Measurements from ENCODE around the gene POLR1H. TPM values are rescaled to one million over a fixed set of nuclear protein-coding genes. Genes with fewer than 3 reads are reported as not detected.

POLR1H gene
- polyA plus RNA-seq, 1 donor from 2014 or later: 51.4 TPM

DNA sequence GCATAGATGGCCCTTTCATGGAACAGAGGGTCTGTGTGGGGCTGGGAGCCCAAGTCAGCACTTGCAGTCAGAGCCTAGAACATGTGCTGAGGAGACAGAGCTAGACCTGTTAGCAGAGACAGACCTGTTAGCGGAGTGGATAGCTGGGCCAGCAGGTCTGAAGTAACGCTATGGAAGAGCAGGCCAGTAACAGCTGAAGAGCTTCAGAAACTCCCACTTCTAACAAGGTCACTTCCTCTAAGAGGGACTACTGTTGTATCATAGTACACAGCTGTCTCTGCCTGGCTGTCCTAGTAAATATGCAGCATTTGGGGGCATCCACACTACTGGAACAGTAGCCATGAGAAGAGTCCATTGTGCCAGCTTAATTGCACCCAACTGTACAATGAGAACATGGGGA is 41.2 kb upstream of the POLR1H start:
- Histone ChIP-seq H3K79me2 (replicated peaks; ENCODE audit: insufficient read depth, low read length) (no peaks in the 10 kb centered on the region), H4K20me1 (ENCODE audit: insufficient read depth) (no peaks in the 10 kb centered on the region), H3K9me3 (ENCODE audit: low read length) (no peaks in the 10 kb centered on the region), H3K27ac (ENCODE audit: low read length) (no peak overlapping the region), H3K36me3 (ENCODE audit: insufficient read depth, low read length) (peaks cover 5% of the 10 kb centered on the region), H3K9ac (ENCODE audit: low read length) (no peak overlapping the region), H2AFZ (ENCODE audit: low read depth, low read length) (no peak overlapping the region), H3F3A (ENCODE audit: insufficient read depth, low read length, poor library complexity, severe bottlenecking) (no peaks in the 10 kb centered on the region), H3K27me3 (ENCODE audit: insufficient read depth, low read depth, low read length) (no peaks in the 10 kb centered on the region), H3K4me2 (ENCODE audit: low read length) (no peak overlapping the region), H3K4me3 (ENCODE audit: low read length) (no peak overlapping the region), H3K9me2 (ENCODE audit: insufficient read depth, low read length) (no peaks in the 10 kb centered on the region)
- TF ChIP-seq EZH2 (IDR thresholded peaks at IDR 0.05; ENCODE audit: borderline replicate concordance, insufficient read depth, low read length, poor library complexity, severe bottlenecking): no peak
- no peak for TF ChIP-seq EP300 (conservative IDR thresholded peaks at IDR 0.05; ENCODE audit: poor library complexity, severe bottlenecking)
- TF ChIP-seq, protein P1, sequence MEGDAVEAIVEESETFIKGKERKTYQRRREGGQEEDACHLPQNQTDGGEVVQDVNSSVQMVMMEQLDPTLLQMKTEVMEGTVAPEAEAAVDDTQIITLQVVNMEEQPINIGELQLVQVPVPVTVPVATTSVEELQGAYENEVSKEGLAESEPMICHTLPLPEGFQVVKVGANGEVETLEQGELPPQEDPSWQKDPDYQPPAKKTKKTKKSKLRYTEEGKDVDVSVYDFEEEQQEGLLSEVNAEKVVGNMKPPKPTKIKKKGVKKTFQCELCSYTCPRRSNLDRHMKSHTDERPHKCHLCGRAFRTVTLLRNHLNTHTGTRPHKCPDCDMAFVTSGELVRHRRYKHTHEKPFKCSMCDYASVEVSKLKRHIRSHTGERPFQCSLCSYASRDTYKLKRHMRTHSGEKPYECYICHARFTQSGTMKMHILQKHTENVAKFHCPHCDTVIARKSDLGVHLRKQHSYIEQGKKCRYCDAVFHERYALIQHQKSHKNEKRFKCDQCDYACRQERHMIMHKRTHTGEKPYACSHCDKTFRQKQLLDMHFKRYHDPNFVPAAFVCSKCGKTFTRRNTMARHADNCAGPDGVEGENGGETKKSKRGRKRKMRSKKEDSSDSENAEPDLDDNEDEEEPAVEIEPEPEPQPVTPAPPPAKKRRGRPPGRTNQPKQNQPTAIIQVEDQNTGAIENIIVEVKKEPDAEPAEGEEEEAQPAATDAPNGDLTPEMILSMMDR (IDR thresholded peaks at IDR 0.05; ENCODE audit: poor library complexity, severe bottlenecking): no peak
- TF ChIP-seq POLR2AphosphoS5 (IDR thresholded peaks at IDR 0.05): no peak
- TF ChIP-seq SMC3 (conservative IDR thresholded peaks at IDR 0.05; ENCODE audit: poor library complexity): no peak
- TF ChIP-seq, protein P2, sequence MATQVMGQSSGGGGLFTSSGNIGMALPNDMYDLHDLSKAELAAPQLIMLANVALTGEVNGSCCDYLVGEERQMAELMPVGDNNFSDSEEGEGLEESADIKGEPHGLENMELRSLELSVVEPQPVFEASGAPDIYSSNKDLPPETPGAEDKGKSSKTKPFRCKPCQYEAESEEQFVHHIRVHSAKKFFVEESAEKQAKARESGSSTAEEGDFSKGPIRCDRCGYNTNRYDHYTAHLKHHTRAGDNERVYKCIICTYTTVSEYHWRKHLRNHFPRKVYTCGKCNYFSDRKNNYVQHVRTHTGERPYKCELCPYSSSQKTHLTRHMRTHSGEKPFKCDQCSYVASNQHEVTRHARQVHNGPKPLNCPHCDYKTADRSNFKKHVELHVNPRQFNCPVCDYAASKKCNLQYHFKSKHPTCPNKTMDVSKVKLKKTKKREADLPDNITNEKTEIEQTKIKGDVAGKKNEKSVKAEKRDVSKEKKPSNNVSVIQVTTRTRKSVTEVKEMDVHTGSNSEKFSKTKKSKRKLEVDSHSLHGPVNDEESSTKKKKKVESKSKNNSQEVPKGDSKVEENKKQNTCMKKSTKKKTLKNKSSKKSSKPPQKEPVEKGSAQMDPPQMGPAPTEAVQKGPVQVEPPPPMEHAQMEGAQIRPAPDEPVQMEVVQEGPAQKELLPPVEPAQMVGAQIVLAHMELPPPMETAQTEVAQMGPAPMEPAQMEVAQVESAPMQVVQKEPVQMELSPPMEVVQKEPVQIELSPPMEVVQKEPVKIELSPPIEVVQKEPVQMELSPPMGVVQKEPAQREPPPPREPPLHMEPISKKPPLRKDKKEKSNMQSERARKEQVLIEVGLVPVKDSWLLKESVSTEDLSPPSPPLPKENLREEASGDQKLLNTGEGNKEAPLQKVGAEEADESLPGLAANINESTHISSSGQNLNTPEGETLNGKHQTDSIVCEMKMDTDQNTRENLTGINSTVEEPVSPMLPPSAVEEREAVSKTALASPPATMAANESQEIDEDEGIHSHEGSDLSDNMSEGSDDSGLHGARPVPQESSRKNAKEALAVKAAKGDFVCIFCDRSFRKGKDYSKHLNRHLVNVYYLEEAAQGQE (IDR thresholded peaks at IDR 0.05; ENCODE audit: borderline replicate concordance): no peak
- TF ChIP-seq TAF1 (IDR thresholded peaks at IDR 0.05; ENCODE audit: low read depth): no peak
- no peak for TF ChIP-seq RAD21 (conservative IDR thresholded peaks at IDR 0.05)

DNA sequence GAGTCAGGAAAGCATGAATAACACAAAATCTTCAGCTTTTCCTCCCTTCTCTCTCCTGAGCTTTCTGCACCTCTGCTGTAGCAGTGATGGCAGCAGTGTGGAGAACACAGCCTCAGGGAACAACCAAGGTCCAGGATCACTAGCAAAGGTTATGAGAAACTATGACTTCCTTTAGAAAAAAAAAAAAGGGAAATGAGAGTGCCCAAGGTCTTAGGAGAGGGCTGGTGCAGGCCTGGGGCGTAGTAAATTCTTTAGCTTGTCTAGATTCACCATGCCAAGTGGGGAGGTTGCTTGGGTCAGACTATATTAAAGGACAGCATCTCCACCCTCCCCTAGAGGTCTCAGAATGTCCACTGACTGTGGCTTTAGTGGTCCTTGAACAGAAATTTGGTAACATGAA is 40.4 kb upstream of the POLR1H start:
- H3K4me3 ChIP-seq (ENCODE audit: low read length): no peak overlapping the region
- no peak overlapping the region for H2AFZ ChIP-seq (ENCODE audit: low read depth, low read length)
- H3K9me2 ChIP-seq (ENCODE audit: insufficient read depth, low read length): no peaks in the 10 kb centered on the region
- H3K27me3 ChIP-seq (ENCODE audit: insufficient read depth, low read depth, low read length): no peaks in the 10 kb centered on the region
- no peaks in the 10 kb centered on the region for H3K79me2 ChIP-seq (replicated peaks; ENCODE audit: insufficient read depth, low read length)
- H4K20me1 ChIP-seq (ENCODE audit: insufficient read depth): no peaks in the 10 kb centered on the region
- H3K9me3 ChIP-seq (ENCODE audit: low read length): no peaks in the 10 kb centered on the region
- H3K9ac ChIP-seq (ENCODE audit: low read length): no peak overlapping the region
- H3K36me3 ChIP-seq (ENCODE audit: insufficient read depth, low read length): peaks cover 5% of the 10 kb centered on the region
- H3F3A ChIP-seq (ENCODE audit: insufficient read depth, low read length, poor library complexity, severe bottlenecking): no peaks in the 10 kb centered on the region
- TF ChIP-seq, protein P1 (IDR thresholded peaks at IDR 0.05; ENCODE audit: poor library complexity, severe bottlenecking): no peak
- TF ChIP-seq POLR2AphosphoS5 (IDR thresholded peaks at IDR 0.05) (no peak), EP300 (conservative IDR thresholded peaks at IDR 0.05; ENCODE audit: poor library complexity, severe bottlenecking) (no peak), EZH2 (IDR thresholded peaks at IDR 0.05; ENCODE audit: borderline replicate concordance, insufficient read depth, low read length, poor library complexity, severe bottlenecking) (no peak), MXI1 (conservative IDR thresholded peaks at IDR 0.05; ENCODE audit: poor library complexity, severe bottlenecking) (no peak), RAD21 (conservative IDR thresholded peaks at IDR 0.05) (no peak), TAF1 (IDR thresholded peaks at IDR 0.05; ENCODE audit: low read depth) (no peak), SMC3 (conservative IDR thresholded peaks at IDR 0.05; ENCODE audit: poor library complexity) (no peak)
- TF ChIP-seq, protein P2 (IDR thresholded peaks at IDR 0.05; ENCODE audit: borderline replicate concordance): no peak
- no peak overlapping the region for H3K27ac ChIP-seq (ENCODE audit: low read length)
- no peak overlapping the region for H3K4me2 ChIP-seq (ENCODE audit: low read length)
